Measurements from ENCODE around the gene ETV5.

- TF ChIP-seq EZH2 (IDR thresholded peaks at IDR 0.05; ENCODE audit: borderline replicate concordance, low read depth, low read length, poor library complexity, severe bottlenecking) (no peak), CTCF (conservative IDR thresholded peaks at IDR 0.05; ENCODE audit: low read depth, low read length) (no peak)
Measured at GRCh38 chr3:186044427-186044826, 64.5 kb downstream of the ETV5 start.

Data from A673 (cell line).